Neuron (in vitro differentiated cells): ENCODE results near the gene OR2T27.

ENCODE experiments used
- H2AFZ ChIP-seq: one replicate; pipeline ENCODE4 v1.6.1; 2013; ENCODE audit warnings: low read depth, mild to moderate bottlenecking, inconsistent platforms, low read length, moderate library complexity
- H3K27me3 ChIP-seq: one replicate; pipeline ENCODE4 v1.6.1; 2013; ENCODE audit warnings: low read length; ENCODE audit not compliant: insufficient read depth
- H3K36me3 ChIP-seq: one replicate; pipeline ENCODE4 v1.6.1; 2013; ENCODE audit warnings: low read length; ENCODE audit not compliant: insufficient read depth
- H3K4me1 ChIP-seq: one replicate; pipeline ENCODE4 v1.6.1; 2013; ENCODE audit warnings: low read length; ENCODE audit not compliant: insufficient read depth
- H3K4me3 ChIP-seq: 2 replicates; pipeline ENCODE4 v1.5.1; 2013; ENCODE audit warnings: mild to moderate bottlenecking, low read length, moderate library complexity
- H3K9me3 ChIP-seq: one replicate; pipeline ENCODE4 v1.6.1; 2013; ENCODE audit warnings: low read length

The OR2T27 gene

DNA sequence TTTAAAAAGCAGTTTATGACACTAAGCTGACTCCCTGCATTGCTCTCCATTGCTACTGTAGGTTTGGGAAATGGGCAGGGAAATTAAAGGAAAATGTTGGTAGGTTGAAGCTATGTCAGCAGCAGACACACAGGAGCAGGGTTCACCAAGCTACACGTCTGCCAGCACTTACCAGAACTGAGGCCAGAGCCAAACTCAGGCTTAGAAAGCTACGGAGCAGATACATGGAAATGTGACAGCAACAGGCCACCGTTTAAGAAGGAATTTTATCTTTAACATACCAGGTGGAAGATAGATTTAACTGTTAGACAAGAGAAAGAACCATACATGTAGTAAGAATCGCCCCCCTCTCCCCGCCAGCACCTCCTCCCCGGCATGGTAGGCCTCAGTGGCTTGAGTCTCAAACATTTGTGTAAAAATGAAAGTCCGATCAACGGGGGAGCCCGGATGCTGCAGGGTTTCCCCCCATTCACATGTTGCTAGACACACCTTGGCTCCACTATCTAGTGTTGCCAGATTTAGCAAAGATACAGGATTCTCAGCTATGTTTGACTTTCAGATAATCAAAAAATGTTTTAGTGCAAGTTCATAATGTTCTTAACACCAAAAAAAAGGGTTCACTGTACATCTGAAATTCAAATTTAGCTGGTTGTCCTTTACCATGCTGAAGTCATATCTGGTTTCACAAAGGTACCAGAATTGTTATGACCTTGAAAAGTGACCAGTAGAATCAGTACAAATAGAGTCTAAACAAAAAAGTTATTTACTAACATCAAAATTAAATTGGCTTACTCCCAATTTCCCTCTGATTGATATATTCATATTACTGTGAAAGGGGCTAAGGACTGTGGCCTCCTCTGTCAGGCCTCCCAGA lies 27.1 kb downstream of the OR2T27 start:
- Histone ChIP-seq H3K4me1 (no peaks in the 10 kb centered on the region), H2AFZ (no peak overlapping the region), H3K27me3 (peaks cover 6% of the 10 kb centered on the region), H3K36me3 (no peaks in the 10 kb centered on the region), H3K4me3 (no peak overlapping the region), H3K9me3 (no peaks in the 10 kb centered on the region)

GRCh38 chr1:248625971-248626370 lies 29.4 kb downstream of the OR2T27 start:
- Histone ChIP-seq H3K27me3 (peaks cover 6% of the 10 kb centered on the region), H3K9me3 (no peaks in the 10 kb centered on the region), H3K4me1 (no peaks in the 10 kb centered on the region), H2AFZ (no peak overlapping the region), H3K36me3 (no peaks in the 10 kb centered on the region), H3K4me3 (no peak overlapping the region)

GRCh38 chr1:248625166-248625565 lies 30.2 kb downstream of the OR2T27 start:
- peaks cover 6% of the 10 kb centered on the region for H3K27me3 ChIP-seq
- no peak overlapping the region for H3K4me3 ChIP-seq
- H3K36me3 ChIP-seq = no peaks in the 10 kb centered on the region
- H2AFZ ChIP-seq = no peak overlapping the region
- H3K4me1 ChIP-seq = no peaks in the 10 kb centered on the region
- no peaks in the 10 kb centered on the region for H3K9me3 ChIP-seq

- no peak overlapping the region for H2AFZ ChIP-seq
- H3K9me3 ChIP-seq = no peaks in the 10 kb centered on the region
- H3K4me1 ChIP-seq = no peaks in the 10 kb centered on the region
- peaks cover 3% of the 10 kb centered on the region for H3K27me3 ChIP-seq
- H3K36me3 ChIP-seq = no peaks in the 10 kb centered on the region
- no peak overlapping the region for H3K4me3 ChIP-seq
These were observed 32.7 kb downstream of the OR2T27 start for GRCh38 chr1:248622570-248623001.

- H3K4me3 ChIP-seq = no peak overlapping the region
- H3K9me3 ChIP-seq = no peaks in the 10 kb centered on the region
- no peaks in the 10 kb centered on the region for H3K4me1 ChIP-seq
These were observed 33.6 kb downstream of the OR2T27 start for GRCh38 chr1:248621770-248622169.

DNA sequence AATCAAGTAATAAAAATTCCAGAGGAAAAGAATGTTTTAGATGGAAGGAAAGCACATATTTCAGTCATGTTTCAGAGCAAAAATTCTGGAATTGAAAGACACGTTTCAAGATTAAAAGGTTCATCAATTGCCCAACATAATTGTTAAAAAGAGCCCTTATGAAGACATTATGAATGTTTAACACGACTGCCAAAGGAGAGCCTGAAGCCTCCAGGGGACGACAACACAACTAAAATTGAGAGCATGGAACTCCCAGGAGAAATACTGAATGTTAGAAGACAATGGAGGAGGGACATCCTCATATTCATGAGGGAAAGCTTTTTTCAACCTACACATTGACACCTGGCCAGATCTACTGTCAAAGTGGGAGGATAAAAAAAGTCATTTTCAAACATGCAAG lies 36.5 kb downstream of the OR2T27 start:
- Histone ChIP-seq H3K36me3 (no peaks in the 10 kb centered on the region), H2AFZ (no peak overlapping the region), H3K4me1 (no peaks in the 10 kb centered on the region), H3K4me3 (no peak overlapping the region), H3K9me3 (no peaks in the 10 kb centered on the region), H3K27me3 (no peaks in the 10 kb centered on the region)

More at GRCh38 chr1:248621770-248622169, 33.6 kb downstream of the OR2T27 start:
- Histone ChIP-seq H3K36me3 (no peaks in the 10 kb centered on the region), H3K27me3 (peaks cover 3% of the 10 kb centered on the region), H2AFZ (no peak overlapping the region)

DNA sequence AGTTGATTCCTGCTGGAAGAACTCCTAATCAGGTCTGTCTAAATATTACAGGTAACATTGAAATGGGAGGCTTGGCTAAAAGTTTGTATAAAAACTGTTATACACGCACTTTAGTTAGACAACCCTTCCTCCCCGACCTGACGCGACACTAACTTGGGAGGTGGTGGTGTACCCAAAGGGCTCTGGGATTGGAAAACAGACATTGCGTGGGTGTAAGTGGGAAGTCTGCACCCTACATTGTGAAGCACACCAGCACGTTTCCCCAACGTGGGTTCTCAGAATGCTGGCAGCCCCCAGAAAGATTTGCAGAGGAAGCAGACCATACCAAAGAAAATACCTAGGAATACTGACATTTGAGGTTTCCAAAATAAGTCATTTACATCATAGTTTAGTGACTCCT lies 37.2 kb downstream of the OR2T27 start:
- Histone ChIP-seq H3K4me1 (no peaks in the 10 kb centered on the region), H3K27me3 (no peaks in the 10 kb centered on the region), H3K4me3 (no peak overlapping the region), H3K9me3 (no peaks in the 10 kb centered on the region), H3K36me3 (no peaks in the 10 kb centered on the region), H2AFZ (no peak overlapping the region)

GRCh38 chr1:248613742-248614141 lies 41.6 kb downstream of the OR2T27 start:
- no peaks in the 10 kb centered on the region for H3K9me3 ChIP-seq
- H3K4me1 ChIP-seq = no peaks in the 10 kb centered on the region
- no peaks in the 10 kb centered on the region for H3K36me3 ChIP-seq
- H2AFZ ChIP-seq = no peak overlapping the region
- H3K27me3 ChIP-seq = peaks cover 3% of the 10 kb centered on the region
- H3K4me3 ChIP-seq = no peak overlapping the region

DNA sequence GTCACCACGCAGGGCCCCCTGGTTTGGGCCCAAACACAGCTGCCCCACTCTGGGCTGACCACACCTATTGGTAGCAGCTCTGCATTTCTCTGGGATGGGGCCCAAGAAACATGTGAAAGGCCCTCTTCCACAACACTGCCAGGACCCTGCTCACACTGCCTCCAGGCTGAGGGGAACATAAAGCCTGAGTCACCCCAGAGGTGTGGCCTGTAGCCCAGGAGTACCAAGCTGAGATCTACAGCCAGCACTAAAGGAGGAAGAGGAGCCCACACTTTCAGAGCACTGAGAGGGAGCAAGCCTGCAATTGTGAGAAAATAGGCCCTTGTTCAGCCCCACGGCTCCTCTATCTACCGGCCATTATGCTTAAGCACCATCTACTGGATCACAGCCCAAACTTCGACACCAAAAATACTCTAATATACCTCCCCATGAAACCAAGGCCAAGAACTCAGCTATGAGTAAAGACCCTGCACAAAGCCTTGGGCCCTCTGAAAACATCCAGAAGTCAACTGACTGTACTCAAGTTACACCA lies 43.4 kb downstream of the OR2T27 start:
- peaks cover 3% of the 10 kb centered on the region for H3K27me3 ChIP-seq
- no peaks in the 10 kb centered on the region for H3K4me1 ChIP-seq
- no peaks in the 10 kb centered on the region for H3K9me3 ChIP-seq

DNA sequence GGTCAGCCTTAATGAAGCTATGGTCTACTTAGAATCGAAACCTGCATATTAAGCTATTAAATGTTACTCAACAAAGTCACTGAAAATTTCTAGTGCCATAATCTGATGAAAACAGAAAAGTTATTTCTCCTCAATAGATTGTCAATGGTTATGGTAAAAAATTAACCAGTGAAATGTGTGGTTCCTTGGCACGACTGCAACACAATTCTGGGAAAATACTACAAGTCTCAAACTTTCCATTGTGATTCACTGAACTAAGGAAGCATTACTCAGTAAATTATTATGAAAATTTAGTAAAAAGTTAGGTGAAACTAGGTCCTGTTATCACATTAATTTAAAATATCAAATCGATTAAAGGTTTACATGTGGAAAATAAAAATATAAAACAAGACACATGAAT lies 45.0 kb downstream of the OR2T27 start:
- Histone ChIP-seq H3K9me3 (no peaks in the 10 kb centered on the region), H3K4me1 (no peaks in the 10 kb centered on the region), H3K27me3 (peaks cover 5% of the 10 kb centered on the region), H2AFZ (no peak overlapping the region), H3K36me3 (no peaks in the 10 kb centered on the region), H3K4me3 (no peak overlapping the region)

More for the DNA sequence above, 43.4 kb downstream of the OR2T27 start:
- Histone ChIP-seq H3K36me3 (no peaks in the 10 kb centered on the region), H3K4me3 (no peak overlapping the region), H2AFZ (no peak overlapping the region)
